NCI-H2196 (cell line): ENCODE measurements around the gene KCNH8.
"Not testable (repeated sequence)": the region's sequence is repeated elsewhere in the genome, so short reads cannot be mapped to it uniquely, and the experiment has no call there.

ENCODE experiments used
- DNase-seq: peaks from one replicate; lab custom pipeline; 2025; ENCODE audit not compliant: unreplicated experiment; lab: John Stamatoyannopoulos, UW

Gene KCNH8

GRCh38 chr3:19147905-19148767, at the start of gene KCNH8:
TSS of gene KCNH8 (plus strand) at chr3:19148510. CDS start at chr3:19148720, 210 bp downstream.
- peak; percentile 32 for DNase-seq

GRCh38 chr3:19102654-19103290, 45.5 kb upstream of the KCNH8 start:
- not testable (repeated sequence) for DNase-seq

GRCh38 chr3:19103510-19103909, 44.8 kb upstream of the KCNH8 start:
- no peak for DNase-seq

- no peak for DNase-seq
Measured at GRCh38 chr3:19104459-19104858, 43.9 kb upstream of the KCNH8 start.

- no peak for DNase-seq
Measured at GRCh38 chr3:19105826-19106225, 42.5 kb upstream of the KCNH8 start.

- no peak for DNase-seq
Measured at GRCh38 chr3:19106307-19106706, 42.0 kb upstream of the KCNH8 start.

GRCh38 chr3:19107719-19108118, 40.6 kb upstream of the KCNH8 start:
- no peak for DNase-seq

- no peak for DNase-seq
Measured at GRCh38 chr3:19110335-19110895, 37.9 kb upstream of the KCNH8 start.

GRCh38 chr3:19114461-19114860, 33.8 kb upstream of the KCNH8 start:
- no peak for DNase-seq

- no peak for DNase-seq
Measured at GRCh38 chr3:19116239-19116638, 32.1 kb upstream of the KCNH8 start.

GRCh38 chr3:19124752-19125151, 23.6 kb upstream of the KCNH8 start:
- DNase-seq, result no peak

GRCh38 chr3:19139863-19140262, 8.4 kb upstream of the KCNH8 start:
- DNase-seq, result no peak

GRCh38 chr3:19146685-19147650, 1.3 kb upstream of the KCNH8 start:
- DNase-seq, result peak; percentile 76

- DNase-seq, result no peak
Measured at GRCh38 chr3:19148768-19149091, 420 bp downstream of the KCNH8 start.

- DNase-seq, result no peak
Measured at GRCh38 chr3:19149368-19149767, 1.1 kb downstream of the KCNH8 start.

- DNase-seq, result no peak
Measured at GRCh38 chr3:19151171-19151570, 2.9 kb downstream of the KCNH8 start.

GRCh38 chr3:19154693-19155250, 6.5 kb downstream of the KCNH8 start:
- no peak for DNase-seq

- no peak for DNase-seq
Measured at GRCh38 chr3:19155375-19155774, 7.1 kb downstream of the KCNH8 start.

- no peak for DNase-seq
Measured at GRCh38 chr3:19159966-19160635, 11.8 kb downstream of the KCNH8 start.

GRCh38 chr3:19165654-19166053, 17.3 kb downstream of the KCNH8 start:
- no peak for DNase-seq
